T follicular helper cell (primary cell): ENCODE data around the gene SYNGR2.

Source experiments
- DNase-seq: peaks from one replicate; pipeline ENCODE4 v3.0.0-alpha.2; 2020; ENCODE audit warnings: low read depth

SYNGR2 gene

GRCh38 chr17:78143214-78144146, 24.9 kb upstream of the SYNGR2 start:
- no peak for DNase-seq

GRCh38 chr17:78144147-78144719, 24.1 kb upstream of the SYNGR2 start:
- no peak for DNase-seq

- DNase-seq = no peak
These were observed 23.4 kb upstream of the SYNGR2 start for GRCh38 chr17:78144736-78145641.

GRCh38 chr17:78146471-78146869, 21.9 kb upstream of the SYNGR2 start:
- DNase-seq = no peak

- no peak for DNase-seq
These were observed 21.5 kb upstream of the SYNGR2 start for GRCh38 chr17:78146881-78147280.

- DNase-seq = no peak
These were observed 20.9 kb upstream of the SYNGR2 start for GRCh38 chr17:78147315-78147998.

GRCh38 chr17:78148286-78149016, 19.9 kb upstream of the SYNGR2 start:
- DNase-seq = no peak

GRCh38 chr17:78151514-78152008, 16.8 kb upstream of the SYNGR2 start:
- no peak for DNase-seq

- no peak for DNase-seq
These were observed 13.2 kb upstream of the SYNGR2 start for GRCh38 chr17:78154903-78155811.

- no peak for DNase-seq
These were observed 8.7 kb upstream of the SYNGR2 start for GRCh38 chr17:78159575-78160158.

- DNase-seq = no peak
These were observed 4.3 kb upstream of the SYNGR2 start for GRCh38 chr17:78163881-78164747.

GRCh38 chr17:78164748-78165607, 3.4 kb upstream of the SYNGR2 start:
- DNase-seq = no peak

- DNase-seq = no peak
These were observed 2.0 kb upstream of the SYNGR2 start for GRCh38 chr17:78166416-78166815.

GRCh38 chr17:78168903-78169793, 767 bp downstream of the SYNGR2 start:
- peak; percentile 53 for DNase-seq

- no peak for DNase-seq
These were observed 2.6 kb downstream of the SYNGR2 start for GRCh38 chr17:78170692-78171590.
